Astrocyte of the cerebellum (primary cell): ENCODE measurements around the gene IL24.

Experiments used
- DNase-seq: peaks from one replicate; pipeline ENCODE4 v3.0.0-alpha.2; 2011; ENCODE audit warnings: low read depth
- H3K4me3 ChIP-seq: 2 replicates; pipeline ENCODE4 v1.5.1; 2011; ENCODE audit warnings: mild to moderate bottlenecking, low read depth, low read length, moderate library complexity
- CTCF ChIP-seq: IDR thresholded peaks from 2 replicates; pipeline ENCODE4 v1.5.1; 2012; ENCODE audit warnings: low read length, low read depth, moderate library complexity, mild to moderate bottlenecking; ENCODE audit errors: missing control alignments
- in situ Hi-C: cut with HindIII; loops from 2 replicates; pipeline ENCODE4 v1.10.0; 2017; ENCODE audit warnings: low sequenced_read_pairs

The IL24 gene

GRCh38 chr1:206866062-206866461, 31.2 kb upstream of the IL24 start:
- no peak for TF ChIP-seq CTCF
- in situ Hi-C loops: no loop called here
- H3K4me3 ChIP-seq: no peak overlapping the region
- no peak for DNase-seq

- DNase-seq: no peak
- no peak overlapping the region for H3K4me3 ChIP-seq
- in situ Hi-C loops: no loop called here
- no peak for TF ChIP-seq CTCF
Measured at GRCh38 chr1:206867239-206867638, 30.0 kb upstream of the IL24 start.

GRCh38 chr1:206867716-206868115, 29.5 kb upstream of the IL24 start:
- no peak for DNase-seq
- no peak overlapping the region for H3K4me3 ChIP-seq
- in situ Hi-C loops: no loop called here
- TF ChIP-seq CTCF: no peak

- in situ Hi-C loops: no loop called here
- no peak overlapping the region for H3K4me3 ChIP-seq
- no peak for DNase-seq
- no peak for TF ChIP-seq CTCF
Measured at GRCh38 chr1:206868264-206868663, 29.0 kb upstream of the IL24 start.

- no peak for TF ChIP-seq CTCF
- no peak overlapping the region for H3K4me3 ChIP-seq
- in situ Hi-C loops: no loop called here
- no peak for DNase-seq
Measured at GRCh38 chr1:206872139-206872538, 25.1 kb upstream of the IL24 start.

GRCh38 chr1:206873603-206874188, 23.5 kb upstream of the IL24 start:
- in situ Hi-C loops: no loop called here
- TF ChIP-seq CTCF: no peak
- no peak overlapping the region for H3K4me3 ChIP-seq
- DNase-seq: no peak
